ENCODE measurements around the gene CCDC50.

The CCDC50 gene

GRCh38 chr3:191331388-191331787 is 2.2 kb downstream of the CCDC50 start:
- H3F3A ChIP-seq (ENCODE audit: insufficient read depth, low read length): peaks cover 11% of the 10 kb centered on the region
- H3K9me3 ChIP-seq (replicated peaks; ENCODE audit: insufficient read depth, low read length): no peaks in the 10 kb centered on the region
- peaks cover 22% of the 10 kb centered on the region for H3K4me1 ChIP-seq (ENCODE audit: low read length)
- H3K4me2 ChIP-seq (ENCODE audit: low read depth, low read length): peak overlapping the region; percentile 77
- no peak overlapping the region for H2AFZ ChIP-seq (ENCODE audit: low read length)
- H3K4me3 ChIP-seq (ENCODE audit: low read length): no peak overlapping the region
- no peaks in the 10 kb centered on the region for H3K27me3 ChIP-seq (replicated peaks; ENCODE audit: insufficient read depth, low read length)
- H3K27ac ChIP-seq (ENCODE audit: low read length): no peak overlapping the region
- no peak for DNase-seq
- no peaks in the 10 kb centered on the region for H4K20me1 ChIP-seq (ENCODE audit: insufficient read depth, low read length)
- no peak overlapping the region for H3K9ac ChIP-seq (ENCODE audit: low read length)
- peaks cover 71% of the 10 kb centered on the region for H3K79me2 ChIP-seq (ENCODE audit: low read length)
- TF ChIP-seq CTCF (IDR thresholded peaks at IDR 0.05; ENCODE audit: low read length) (no peak), EZH2 (optimal IDR thresholded peaks at IDR 0.05; ENCODE audit: low read depth, low read length) (no peak), EZH2phosphoT487 (IDR thresholded peaks at IDR 0.05; ENCODE audit: low read length) (no peak)
- H3K36me3 ChIP-seq (replicated peaks; ENCODE audit: insufficient read depth, low read length): no peaks in the 10 kb centered on the region
- H3K9me2 ChIP-seq (replicated peaks; ENCODE audit: insufficient read depth, low read length): no peaks in the 10 kb centered on the region

- Histone ChIP-seq H3K9me2 (replicated peaks; ENCODE audit: insufficient read depth, low read length) (no peaks in the 10 kb centered on the region), H3K27ac (ENCODE audit: low read length) (no peak overlapping the region), H3K36me3 (replicated peaks; ENCODE audit: insufficient read depth, low read length) (no peaks in the 10 kb centered on the region), H3K9ac (ENCODE audit: low read length) (no peak overlapping the region), H3K4me1 (ENCODE audit: low read length) (peaks cover 19% of the 10 kb centered on the region), H2AFZ (ENCODE audit: low read length) (no peak overlapping the region), H3K27me3 (replicated peaks; ENCODE audit: insufficient read depth, low read length) (no peaks in the 10 kb centered on the region), H3K4me2 (ENCODE audit: low read depth, low read length) (no peak overlapping the region), H3K9me3 (replicated peaks; ENCODE audit: insufficient read depth, low read length) (no peaks in the 10 kb centered on the region), H4K20me1 (ENCODE audit: insufficient read depth, low read length) (no peaks in the 10 kb centered on the region), H3F3A (ENCODE audit: insufficient read depth, low read length) (peaks cover 6% of the 10 kb centered on the region), H3K79me2 (ENCODE audit: low read length) (peaks cover 89% of the 10 kb centered on the region), H3K4me3 (ENCODE audit: low read length) (no peak overlapping the region)
- no peak for TF ChIP-seq CTCF (IDR thresholded peaks at IDR 0.05; ENCODE audit: low read length)
- DNase-seq: no peak
Observed at GRCh38 chr3:191333298-191333880, 4.2 kb downstream of the CCDC50 start.

GRCh38 chr3:191334346-191334893 is 5.2 kb downstream of the CCDC50 start:
- no peaks in the 10 kb centered on the region for H3K9me2 ChIP-seq (replicated peaks; ENCODE audit: insufficient read depth, low read length)
- no peak overlapping the region for H3K4me3 ChIP-seq (ENCODE audit: low read length)
- H3F3A ChIP-seq (ENCODE audit: insufficient read depth, low read length): no peaks in the 10 kb centered on the region
- H2AFZ ChIP-seq (ENCODE audit: low read length): no peak overlapping the region
- no peak for TF ChIP-seq EZH2phosphoT487 (IDR thresholded peaks at IDR 0.05; ENCODE audit: low read length)
- no peak for TF ChIP-seq EZH2 (optimal IDR thresholded peaks at IDR 0.05; ENCODE audit: low read depth, low read length)
- no peak for TF ChIP-seq CTCF (IDR thresholded peaks at IDR 0.05; ENCODE audit: low read length)
- no peak overlapping the region for H3K9ac ChIP-seq (ENCODE audit: low read length)
- H3K9me3 ChIP-seq (replicated peaks; ENCODE audit: insufficient read depth, low read length): no peaks in the 10 kb centered on the region
- no peaks in the 10 kb centered on the region for H4K20me1 ChIP-seq (ENCODE audit: insufficient read depth, low read length)
- peaks cover 98% of the 10 kb centered on the region for H3K79me2 ChIP-seq (ENCODE audit: low read length)
- no peak overlapping the region for H3K27ac ChIP-seq (ENCODE audit: low read length)
- no peaks in the 10 kb centered on the region for H3K27me3 ChIP-seq (replicated peaks; ENCODE audit: insufficient read depth, low read length)
- H3K4me1 ChIP-seq (ENCODE audit: low read length): peaks cover 13% of the 10 kb centered on the region
- no peaks in the 10 kb centered on the region for H3K36me3 ChIP-seq (replicated peaks; ENCODE audit: insufficient read depth, low read length)
- H3K4me2 ChIP-seq (ENCODE audit: low read depth, low read length): no peak overlapping the region
- no peak for DNase-seq
